ENCODE results near the gene AKT2. TPM values are rescaled to one million over a fixed set of nuclear protein-coding genes. Genes with fewer than 3 reads are reported as not detected.

AKT2 gene
- total RNA-seq, 1 donor from 2014 or later: 107 TPM

GRCh38 chr19:40322951-40323615 lies 37.9 kb upstream of the AKT2 start:
- no peak for TF ChIP-seq CTCF (IDR thresholded peaks at IDR 0.05; ENCODE audit: borderline replicate concordance)
- Histone ChIP-seq H3K4me3 (no peak overlapping the region), H3K9me3 (replicated peaks) (no peaks in the 10 kb centered on the region), H3K4me1 (peaks cover 3% of the 10 kb centered on the region), H3K27ac (replicated peaks) (no peak overlapping the region), H3K36me3 (peaks cover 89% of the 10 kb centered on the region), H3K27me3 (ENCODE audit: low read depth) (no peaks in the 10 kb centered on the region)
- intact Hi-C loops (cut with micrococcal nuclease): no loop called here
- DNase-seq: no peak

- no peak overlapping the region for H3K27ac ChIP-seq (replicated peaks)
- peaks cover 81% of the 10 kb centered on the region for H3K36me3 ChIP-seq
- H3K9me3 ChIP-seq (replicated peaks): no peaks in the 10 kb centered on the region
- no peak for TF ChIP-seq CTCF (IDR thresholded peaks at IDR 0.05; ENCODE audit: borderline replicate concordance)
- DNase-seq: no peak
- peaks cover 3% of the 10 kb centered on the region for H3K4me1 ChIP-seq
- H3K27me3 ChIP-seq (ENCODE audit: low read depth): no peaks in the 10 kb centered on the region
- intact Hi-C loops (cut with micrococcal nuclease): no loop called here
- no peak overlapping the region for H3K4me3 ChIP-seq
Observed at GRCh38 chr19:40322271-40322610, 37.1 kb upstream of the AKT2 start.

- H3K27me3 ChIP-seq (ENCODE audit: low read depth): no peaks in the 10 kb centered on the region
- H3K9me3 ChIP-seq (replicated peaks): no peaks in the 10 kb centered on the region
- no peak for TF ChIP-seq CTCF (IDR thresholded peaks at IDR 0.05; ENCODE audit: borderline replicate concordance)
- H3K4me1 ChIP-seq: peaks cover 3% of the 10 kb centered on the region
- no peak overlapping the region for H3K4me3 ChIP-seq
- H3K27ac ChIP-seq (replicated peaks): no peak overlapping the region
- DNase-seq: no peak
- intact Hi-C loops (cut with micrococcal nuclease): no loop called here
- H3K36me3 ChIP-seq: peaks cover 76% of the 10 kb centered on the region
Observed at GRCh38 chr19:40321566-40322270, 36.6 kb upstream of the AKT2 start.

GRCh38 chr19:40321076-40321475 lies 35.9 kb upstream of the AKT2 start:
- no peaks in the 10 kb centered on the region for H3K27me3 ChIP-seq (ENCODE audit: low read depth)
- no peaks in the 10 kb centered on the region for H3K9me3 ChIP-seq (replicated peaks)
- no peak for TF ChIP-seq CTCF (IDR thresholded peaks at IDR 0.05; ENCODE audit: borderline replicate concordance)
- no peak for DNase-seq
- intact Hi-C loops (cut with micrococcal nuclease): no loop called here
- H3K4me3 ChIP-seq: no peak overlapping the region
- H3K27ac ChIP-seq (replicated peaks): no peak overlapping the region
- H3K4me1 ChIP-seq: peaks cover 3% of the 10 kb centered on the region
- peaks cover 69% of the 10 kb centered on the region for H3K36me3 ChIP-seq

GRCh38 chr19:40320558-40320935 lies 35.4 kb upstream of the AKT2 start:
- DNase-seq: no peak
- intact Hi-C loops (cut with micrococcal nuclease): no loop called here
- Histone ChIP-seq H3K36me3 (peaks cover 64% of the 10 kb centered on the region), H3K27me3 (ENCODE audit: low read depth) (no peaks in the 10 kb centered on the region), H3K4me1 (peaks cover 7% of the 10 kb centered on the region), H3K9me3 (replicated peaks) (no peaks in the 10 kb centered on the region), H3K27ac (replicated peaks) (no peak overlapping the region), H3K4me3 (no peak overlapping the region)
- no peak for TF ChIP-seq CTCF (IDR thresholded peaks at IDR 0.05; ENCODE audit: borderline replicate concordance)

Data from left ventricle myocardium inferior (tissue), 1 donor.